Activated B cell treated with CpG ODN at 0.5 μM for 24 hours (primary cell): ENCODE data around the gene SLC29A3. TPM values are rescaled to one million over a fixed set of nuclear protein-coding genes. Genes with fewer than 3 reads are reported as not detected.

Source experiments
- ATAC-seq: fragments of 200-7000 bp; cut with Tn5 transposase; one replicate; pipeline ENCODE4 v1.10.0; 2021; ENCODE audit warnings: low read depth, mild to moderate bottlenecking, moderate library complexity
- CTCF ChIA-PET: fragments of 350-600 bp; sonication (Branson Sonifier 250); formaldehyde crosslinking; loops from one replicate; lab custom pipeline; 2021; ENCODE audit warnings: antibody characterized with exemption; lab: Charles Lee
- POLR2A ChIA-PET: fragments of 350-600 bp; sonication (Branson Sonifier 250); formaldehyde crosslinking; loops from one replicate; lab custom pipeline; 2021; ENCODE audit warnings: antibody characterized with exemption; lab: Charles Lee
- DNase-seq: peaks from one replicate; pipeline ENCODE4 v3.0.0; 2022
- H3K27ac Mint-ChIP-seq: one replicate; pipeline ENCODE4 v1.8.0; 2020; ENCODE audit warnings: mixed read lengths
- H3K27me3 Mint-ChIP-seq: one replicate; pipeline ENCODE4 v1.8.0; 2021; ENCODE audit warnings: mixed read lengths
- H3K36me3 Mint-ChIP-seq: one replicate; pipeline ENCODE4 v1.8.0; 2021; ENCODE audit warnings: low read depth, mixed read lengths
- H3K4me1 Mint-ChIP-seq: one replicate; pipeline ENCODE4 v1.8.0; 2021; ENCODE audit warnings: mixed read lengths
- H3K4me3 Mint-ChIP-seq: one replicate; pipeline ENCODE4 v1.8.0; 2020; ENCODE audit warnings: mild to moderate bottlenecking, mixed read lengths
- H3K9me3 Mint-ChIP-seq: one replicate; pipeline ENCODE4 v1.8.0; 2020; ENCODE audit warnings: mixed read lengths
- CTCF ChIP-seq: fragments of 200-600 bp; IDR thresholded peaks from one replicate; pipeline ENCODE4 v1.8.0; 2022; ENCODE audit warnings: antibody characterized with exemption, mild to moderate bottlenecking
- intact Hi-C: fragments of 100-400 bp; cut with micrococcal nuclease; formaldehyde crosslinking; loops from one replicate; pipeline ENCODE4 v1.15.1; 2024
- total RNA-seq: library from RNA; stranded (reverse); gene quantifications from 2 replicates; pipeline ENCODE4 v1.2.3, GENCODE V29; 2022

Gene SLC29A3
- total RNA-seq, 1 donor from 2014 or later = 4.3 TPM

- intact Hi-C loops = loop anchor here (5.0 kb wide), 1 partner anchor 961 kb away; no protein-coding TSS in a partner anchor
These were observed 61.8 kb downstream of the SLC29A3 start for GRCh38 chr10:71380841-71381240.

GRCh38 chr10:71381611-71382010 lies 62.6 kb downstream of the SLC29A3 start:
- POLR2A ChIA-PET = interaction anchor here (1.2 kb wide), 1 partner anchor 9 kb away, joined by 3 read pairs; no protein-coding TSS in a partner anchor
- no peak for TF ChIP-seq CTCF
- Mint-ChIP-seq H3K4me1 (peaks cover 24% of the 10 kb centered on the region), H3K27ac (no peak overlapping the region), H3K9me3 (no peaks in the 10 kb centered on the region), H3K4me3 (no peak overlapping the region), H3K36me3 (no peaks in the 10 kb centered on the region), H3K27me3 (no peaks in the 10 kb centered on the region)
- ATAC-seq (no peak), DNase-seq (no peak)
- CTCF ChIA-PET = interaction anchor here (0.8 to 5.9 kb wide), 2 partner anchors 187 to 314 kb away, joined by 3 to 48 read pairs; no protein-coding TSS in a partner anchor
- intact Hi-C loops = loop anchor here (5.0 kb wide), 1 partner anchor 961 kb away; no protein-coding TSS in a partner anchor

More at GRCh38 chr10:71380841-71381240, 61.8 kb downstream of the SLC29A3 start:
- no peak for TF ChIP-seq CTCF
- peaks cover 32% of the 10 kb centered on the region for H3K4me1 Mint-ChIP-seq
- no peak overlapping the region for H3K27ac Mint-ChIP-seq
- ATAC-seq (no peak), DNase-seq (no peak)
- CTCF ChIA-PET = interaction anchor here (5.9 kb wide), 1 partner anchor 188 kb away, joined by 48 read pairs; no protein-coding TSS in a partner anchor
- POLR2A ChIA-PET = no interaction called here
- no peaks in the 10 kb centered on the region for H3K27me3 Mint-ChIP-seq
- H3K9me3 Mint-ChIP-seq = no peaks in the 10 kb centered on the region
- H3K36me3 Mint-ChIP-seq = no peaks in the 10 kb centered on the region
- no peak overlapping the region for H3K4me3 Mint-ChIP-seq

DNA sequence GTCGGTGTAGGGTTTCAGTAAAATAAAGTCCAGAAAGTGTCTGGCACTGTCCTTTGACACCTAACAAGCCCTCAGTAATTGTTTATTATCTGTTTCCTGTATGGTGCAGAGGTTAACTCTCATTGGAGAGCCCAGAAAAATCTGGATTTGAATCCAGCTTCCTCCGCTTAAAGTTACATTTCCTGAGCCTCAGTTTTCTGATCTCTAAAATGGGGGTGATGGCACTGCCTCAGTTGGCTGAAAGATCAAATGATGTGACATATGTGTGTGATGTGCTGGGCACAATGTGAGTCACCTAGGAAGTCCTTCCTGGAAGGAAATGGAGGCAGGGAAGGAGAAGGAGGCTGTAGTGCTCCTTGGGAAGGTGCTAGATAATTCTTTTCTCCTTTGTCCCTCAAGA lies 63.0 kb downstream of the SLC29A3 start:
- intact Hi-C loops = loop anchor here (5.0 kb wide), 1 partner anchor 960 kb away; no protein-coding TSS in a partner anchor
- DNase-seq (no peak), ATAC-seq (no peak)
- no peak overlapping the region for H3K27ac Mint-ChIP-seq
- H3K4me3 Mint-ChIP-seq = no peak overlapping the region
- H3K27me3 Mint-ChIP-seq = no peaks in the 10 kb centered on the region
- ChIA-PET POLR2A (interaction anchor here (1.2 kb wide), 1 partner anchor 10 kb away, joined by 3 read pairs; no protein-coding TSS in a partner anchor), CTCF (interaction anchor here (0.8 to 5.9 kb wide), 3 partner anchors 187 to 326 kb away, joined by 3 to 48 read pairs (median 5); no protein-coding TSS in a partner anchor)
- H3K9me3 Mint-ChIP-seq = no peaks in the 10 kb centered on the region
- H3K36me3 Mint-ChIP-seq = no peaks in the 10 kb centered on the region
- peaks cover 24% of the 10 kb centered on the region for H3K4me1 Mint-ChIP-seq
- TF ChIP-seq CTCF = no peak

- H3K4me1 Mint-ChIP-seq = peaks cover 20% of the 10 kb centered on the region
- ATAC-seq = no peak
- intact Hi-C loops = loop anchor here (5.0 kb wide), 1 partner anchor 960 kb away; no protein-coding TSS in a partner anchor
These were observed 63.7 kb downstream of the SLC29A3 start for GRCh38 chr10:71382757-71383156.

More at GRCh38 chr10:71382757-71383156, 63.7 kb downstream of the SLC29A3 start:
- ChIA-PET CTCF (interaction anchor here (0.8 to 5.9 kb wide), 4 partner anchors 13 to 325 kb away, joined by 3 to 48 read pairs (median 4); no protein-coding TSS in a partner anchor), POLR2A (interaction anchor here (0.6 kb wide), 2 partner anchors 18 to 64 kb away, joined by 3 to 7 read pairs; partner anchors contain the start of gene SLC29A3)
- Mint-ChIP-seq H3K36me3 (no peaks in the 10 kb centered on the region), H3K4me3 (no peak overlapping the region), H3K27ac (no peak overlapping the region), H3K9me3 (no peaks in the 10 kb centered on the region), H3K27me3 (no peaks in the 10 kb centered on the region)
- no peak for TF ChIP-seq CTCF
- DNase-seq = no peak
